Endothelial cell of umbilical vein (primary cell): ENCODE results near the gene SLC35F2. TPM values are rescaled to one million over a fixed set of nuclear protein-coding genes. Genes with fewer than 3 reads are reported as not detected.
"Not testable (repeated sequence)": the region's sequence is repeated elsewhere in the genome, so short reads cannot be mapped to it uniquely, and the experiment has no call there.

Experiments
- BruUV-seq: library from RNA; stranded (reverse); fragments of 400-500 nt; replicated peaks from 2 replicates; lab custom pipeline; 2021; lab: Mats Ljungman, UMichigan
- CTCF ChIA-PET: fragments of 300-600, 350-600 bp; sonication (Branson Sonifier 250); formaldehyde crosslinking; loops from one replicate; lab custom pipeline; 2021; ENCODE audit warnings: antibody characterized with exemption, inconsistent platforms; lab: Charles Lee
- POLR2A ChIA-PET: fragments of 300-600, 350-600 bp; sonication (Branson Sonifier 250); formaldehyde crosslinking; loops from one replicate; lab custom pipeline; 2021; ENCODE audit warnings: antibody characterized with exemption, inconsistent platforms; lab: Charles Lee
- DNase-seq: peaks from one replicate; pipeline ENCODE4 v3.0.0-alpha.2; 2011; ENCODE audit warnings: low read depth, low spot score
- FAIRE-seq: peaks from 2 replicates; lab custom pipeline; 2011; peaks lifted over from hg19 to GRCh38; lab: Jason Lieb, UNC
- H2AFZ ChIP-seq: 2 replicates; pipeline ENCODE4 v1.6.0; 2012; ENCODE audit warnings: low read depth, low read length, control low read depth, inconsistent platforms
- H3K27ac ChIP-seq: 2 replicates; pipeline ENCODE4 v1.5.1; 2011; ENCODE audit warnings: low read depth, mild to moderate bottlenecking, control low read depth, low read length, moderate library complexity; ENCODE audit not compliant: insufficient read depth
- H3K27me3 ChIP-seq, 2 experiments: 2 replicates each; pipeline versions ENCODE4 v1.6.0 to v1.6.1; 2011; ENCODE audit warnings: low read length in 2 of 2, mixed read lengths in 1 of 2; ENCODE audit not compliant: control insufficient read depth in 2 of 2, insufficient read depth in 2 of 2
- H3K36me3 ChIP-seq, 2 experiments: 2 replicates in 1 of 2; 3 replicates in 1 of 2; pipeline ENCODE4 v1.5.1; 2011; ENCODE audit warnings: low read length in 2 of 2, mild to moderate bottlenecking in 1 of 2, moderate library complexity in 1 of 2; ENCODE audit not compliant: control insufficient read depth in 2 of 2, insufficient read depth in 2 of 2; ENCODE audit errors: extremely low read depth in 1 of 2
- H3K4me1 ChIP-seq: 3 replicates; pipeline ENCODE4 v1.5.1; 2011; ENCODE audit warnings: mild to moderate bottlenecking, low read length; ENCODE audit not compliant: control insufficient read depth, insufficient read depth; ENCODE audit errors: extremely low read depth
- H3K4me2 ChIP-seq: 2 replicates; pipeline ENCODE4 v1.6.1; 2011; ENCODE audit warnings: low read length, control low read depth, mixed read lengths; ENCODE audit not compliant: insufficient read depth
- H3K4me3 ChIP-seq, 3 experiments: fragments of 200-600 bp in 1 of 3; sonication (generic), shearing (Covaris generic) in 1 of 3; replicated peaks in 1 of 3; 2 replicates each; pipeline ENCODE4 v1.5.1; 2011 to 2016; ENCODE audit warnings: control low read depth in 3 of 3, low read length in 3 of 3, mild to moderate bottlenecking in 2 of 3, inconsistent platforms in 1 of 3, low read depth in 1 of 3, moderate library complexity in 1 of 3; ENCODE audit not compliant: insufficient read depth in 1 of 3
- H3K79me2 ChIP-seq: 2 replicates; pipeline ENCODE4 v1.6.0; 2012; ENCODE audit warnings: low read length, inconsistent platforms; ENCODE audit not compliant: control insufficient read depth, insufficient read depth
- H3K9ac ChIP-seq: replicated peaks from 2 replicates; pipeline ENCODE3; 2011; ENCODE audit warnings: low read length, control low read depth; ENCODE audit not compliant: insufficient read depth; ENCODE audit errors: extremely low read depth
- H3K9me1 ChIP-seq: replicated peaks from 3 replicates; pipeline ENCODE4 v1.6.0; 2011; ENCODE audit warnings: mild to moderate bottlenecking, low read length; ENCODE audit not compliant: control insufficient read depth, insufficient read depth; ENCODE audit errors: extremely low read depth
- H3K9me3 ChIP-seq: replicated peaks from 2 replicates; pipeline ENCODE4 v1.5.1; 2012; ENCODE audit warnings: low read length, inconsistent platforms; ENCODE audit not compliant: control insufficient read depth, insufficient read depth
- H4K20me1 ChIP-seq: replicated peaks from 2 replicates; pipeline ENCODE3; 2011; ENCODE audit warnings: mild to moderate bottlenecking, low read length; ENCODE audit not compliant: control insufficient read depth, insufficient read depth; ENCODE audit errors: extremely low read depth
- EZH2 ChIP-seq: IDR thresholded peaks from 2 replicates; pipeline ENCODE4 v1.6.1; 2012; ENCODE audit warnings: borderline replicate concordance, low read depth, mild to moderate bottlenecking, moderate library complexity, low read length, inconsistent platforms; ENCODE audit not compliant: severe bottlenecking
- FOS ChIP-seq: IDR thresholded peaks from 2 replicates; pipeline ENCODE4 v1.6.1; 2011; ENCODE audit warnings: mild to moderate bottlenecking, low read length, moderate library complexity, borderline replicate concordance; ENCODE audit not compliant: insufficient read depth
- JUN ChIP-seq: IDR thresholded peaks from 2 replicates; pipeline ENCODE4 v1.6.1; 2011; ENCODE audit warnings: borderline replicate concordance, low read depth; ENCODE audit not compliant: insufficient read length, insufficient read depth
- MAX ChIP-seq: IDR thresholded peaks from 2 replicates; pipeline ENCODE4 v1.6.1; 2011; ENCODE audit not compliant: insufficient read depth, insufficient read length
- dilution Hi-C: fragments of 300-500 bp; cut with MboI; formaldehyde crosslinking; loops from one replicate; pipeline ENCODE4 v1.15.0; 2019; ENCODE audit warnings: low sequenced_read_pairs; ENCODE audit not compliant: extremely low pct_ligation_motif_present
- intact Hi-C: fragments of 100-400 bp; cut with micrococcal nuclease; formaldehyde crosslinking; loops from one replicate; pipeline ENCODE4 v1.10.0; 2022
- polyA plus RNA-seq, 4 experiments: library from polyadenylated mRNA; depleted of rRNA in 3 of 4; stranded (reverse) in 3 of 4; unstranded in 1 of 4; fragments of >200 nt; gene quantifications; 2 replicates each; pipeline versions ENCODE4 v1.2.1 to v1.2.3, GENCODE V29; 2011 to 2012; ENCODE audit warnings: missing spikeins in 1 of 4
- total RNA-seq: library from RNA; stranded (reverse); gene quantifications from 2 replicates; pipeline ENCODE4 v1.2.3, GENCODE V29; 2021

The SLC35F2 gene
- total and polyA plus RNA-seq, 2 donors (not counting 3 experiments of a cell fraction or from before 2014, with no cell fraction given): 41.0 to 59.7 TPM

GRCh38 chr11:107758719-107759355, 99.8 kb downstream of the SLC35F2 start:
- CTCF ChIA-PET: interaction anchor here (1.2 to 2.1 kb wide), 3 partner anchors 13 to 194 kb away, joined by 3 to 7 read pairs (median 3); no protein-coding TSS in a partner anchor
- H3K36me3 ChIP-seq, dilution Hi-C loops, H3K27ac ChIP-seq, H4K20me1 ChIP-seq, POLR2A ChIA-PET, H3K4me2 ChIP-seq, H2AFZ ChIP-seq, DNase-seq, H3K9me1 ChIP-seq, FAIRE-seq, H3K9ac ChIP-seq, H3K4me1 ChIP-seq, intact Hi-C loops, H3K27me3 ChIP-seq, H3K9me3 ChIP-seq, H3K4me3 ChIP-seq, BruUV-seq, H3K79me2 ChIP-seq: not testable (repeated sequence)

- intact Hi-C loops (no loop called here), dilution Hi-C loops (no loop called here)
- DNase-seq (no peak), FAIRE-seq (no peak)
- POLR2A ChIA-PET: no interaction called here
- no TSS peak for BruUV-seq
- TF ChIP-seq JUN (no peak), MAX (no peak), EZH2 (no peak), FOS (no peak)
- peaks cover 3 to 6% of the 10 kb centered on the region in 2 experiments for H3K27me3 ChIP-seq
- H3K4me1 ChIP-seq: no peaks in the 10 kb centered on the region
- H4K20me1 ChIP-seq: no peaks in the 10 kb centered on the region
- H3K27ac ChIP-seq: no peak overlapping the region
- H2AFZ ChIP-seq: no peak overlapping the region
- H3K4me2 ChIP-seq: no peak overlapping the region
- H3K4me3 ChIP-seq: no peak overlapping the region
- no peak overlapping the region for H3K9ac ChIP-seq
- H3K36me3 ChIP-seq: no peaks in the 10 kb centered on the region
- H3K9me1 ChIP-seq: no peaks in the 10 kb centered on the region
- H3K9me3 ChIP-seq: no peaks in the 10 kb centered on the region
- CTCF ChIA-PET: interaction anchor here (1.2 to 1.5 kb wide), 5 partner anchors 10 to 195 kb away, joined by 3 to 8 read pairs (median 4); no protein-coding TSS in a partner anchor
- H3K79me2 ChIP-seq: no peaks in the 10 kb centered on the region
These were observed 100.9 kb downstream of the SLC35F2 start for GRCh38 chr11:107757661-107758060.
